SU-DHL-6 (cell line): ENCODE results near the gene NEGR1.

Experiments
- EZH2phosphoT487 ChIP-seq: fragments of 200-600 bp; sonication (generic), shearing (Covaris generic); conservative IDR thresholded peaks from 2 replicates; pipeline ENCODE4 v1.6.1; 2018; ENCODE audit warnings: mild to moderate bottlenecking, antibody characterized with exemption, low read length, moderate library complexity, mixed read lengths
- TF ChIP-seq, protein P1 (sequence below): fragments of 200-600 bp; sonication (generic); IDR thresholded peaks from one replicate; pipeline ENCODE4 v1.5.1; 2017; ENCODE audit warnings: antibody characterized with exemption, mild to moderate bottlenecking, low read length, moderate library complexity; ENCODE audit not compliant: insufficient read depth, poor library complexity, severe bottlenecking

DNA sequence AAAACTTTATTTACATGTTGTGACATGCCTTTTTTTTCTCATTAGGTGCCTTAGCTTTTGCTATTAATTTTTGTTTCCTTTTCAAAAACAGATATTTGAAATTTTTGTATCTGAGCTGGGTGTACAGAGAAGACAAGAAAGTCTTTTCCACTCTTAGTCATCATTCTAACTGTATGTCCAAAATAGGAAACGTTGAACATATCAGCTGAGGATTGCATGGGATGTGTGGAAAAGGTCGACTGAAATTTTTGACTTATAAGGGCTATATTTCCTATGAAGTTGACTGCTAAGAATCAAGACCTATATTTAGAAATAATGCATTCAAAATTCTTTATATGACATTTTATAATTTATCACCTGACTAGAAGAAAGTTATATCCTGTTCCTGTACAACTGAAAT, 931.5 kb downstream of the NEGR1 start:
- TF ChIP-seq, protein P1, sequence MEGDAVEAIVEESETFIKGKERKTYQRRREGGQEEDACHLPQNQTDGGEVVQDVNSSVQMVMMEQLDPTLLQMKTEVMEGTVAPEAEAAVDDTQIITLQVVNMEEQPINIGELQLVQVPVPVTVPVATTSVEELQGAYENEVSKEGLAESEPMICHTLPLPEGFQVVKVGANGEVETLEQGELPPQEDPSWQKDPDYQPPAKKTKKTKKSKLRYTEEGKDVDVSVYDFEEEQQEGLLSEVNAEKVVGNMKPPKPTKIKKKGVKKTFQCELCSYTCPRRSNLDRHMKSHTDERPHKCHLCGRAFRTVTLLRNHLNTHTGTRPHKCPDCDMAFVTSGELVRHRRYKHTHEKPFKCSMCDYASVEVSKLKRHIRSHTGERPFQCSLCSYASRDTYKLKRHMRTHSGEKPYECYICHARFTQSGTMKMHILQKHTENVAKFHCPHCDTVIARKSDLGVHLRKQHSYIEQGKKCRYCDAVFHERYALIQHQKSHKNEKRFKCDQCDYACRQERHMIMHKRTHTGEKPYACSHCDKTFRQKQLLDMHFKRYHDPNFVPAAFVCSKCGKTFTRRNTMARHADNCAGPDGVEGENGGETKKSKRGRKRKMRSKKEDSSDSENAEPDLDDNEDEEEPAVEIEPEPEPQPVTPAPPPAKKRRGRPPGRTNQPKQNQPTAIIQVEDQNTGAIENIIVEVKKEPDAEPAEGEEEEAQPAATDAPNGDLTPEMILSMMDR, result no peak
- no peak for TF ChIP-seq EZH2phosphoT487
